ENCODE measurements around the gene SPATA3. TPM values are rescaled to one million over a fixed set of nuclear protein-coding genes. Genes with fewer than 3 reads are reported as not detected.
"Not testable (repeated sequence)": the region's sequence is repeated elsewhere in the genome, so short reads cannot be mapped to it uniquely, and the experiment has no call there.

Gene SPATA3
- total RNA-seq, 1 donor, result not detected

DNA sequence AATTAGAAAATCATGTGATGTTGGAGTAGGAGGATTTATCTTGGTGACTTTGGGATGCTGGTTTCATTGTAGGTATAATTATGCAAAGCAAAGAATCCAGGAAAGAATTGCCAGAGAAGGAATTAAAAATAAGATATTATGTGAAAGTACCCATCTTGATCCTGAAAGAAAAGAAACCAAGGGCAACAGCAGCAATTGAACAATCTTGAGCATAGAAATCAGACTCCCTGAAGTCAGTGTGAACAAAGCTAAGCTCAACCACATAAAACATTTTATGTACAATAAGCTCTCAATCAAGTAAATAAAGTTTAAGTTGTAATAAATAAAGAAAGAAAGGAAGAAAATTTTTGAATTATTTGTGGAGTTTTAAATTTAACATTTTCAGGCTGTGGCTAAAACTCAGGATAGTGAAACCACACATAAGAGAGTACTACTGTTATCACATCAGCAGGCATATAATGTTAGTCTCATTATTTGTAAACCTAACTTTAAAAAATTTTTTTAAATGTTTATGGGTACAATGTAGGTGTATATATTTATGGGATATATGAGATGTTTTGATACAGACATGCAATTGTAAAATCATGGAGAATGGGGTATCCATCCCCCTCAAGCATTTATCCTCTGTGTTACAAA, 38.0 kb upstream of the SPATA3 start:
- TF ChIP-seq, protein P1, sequence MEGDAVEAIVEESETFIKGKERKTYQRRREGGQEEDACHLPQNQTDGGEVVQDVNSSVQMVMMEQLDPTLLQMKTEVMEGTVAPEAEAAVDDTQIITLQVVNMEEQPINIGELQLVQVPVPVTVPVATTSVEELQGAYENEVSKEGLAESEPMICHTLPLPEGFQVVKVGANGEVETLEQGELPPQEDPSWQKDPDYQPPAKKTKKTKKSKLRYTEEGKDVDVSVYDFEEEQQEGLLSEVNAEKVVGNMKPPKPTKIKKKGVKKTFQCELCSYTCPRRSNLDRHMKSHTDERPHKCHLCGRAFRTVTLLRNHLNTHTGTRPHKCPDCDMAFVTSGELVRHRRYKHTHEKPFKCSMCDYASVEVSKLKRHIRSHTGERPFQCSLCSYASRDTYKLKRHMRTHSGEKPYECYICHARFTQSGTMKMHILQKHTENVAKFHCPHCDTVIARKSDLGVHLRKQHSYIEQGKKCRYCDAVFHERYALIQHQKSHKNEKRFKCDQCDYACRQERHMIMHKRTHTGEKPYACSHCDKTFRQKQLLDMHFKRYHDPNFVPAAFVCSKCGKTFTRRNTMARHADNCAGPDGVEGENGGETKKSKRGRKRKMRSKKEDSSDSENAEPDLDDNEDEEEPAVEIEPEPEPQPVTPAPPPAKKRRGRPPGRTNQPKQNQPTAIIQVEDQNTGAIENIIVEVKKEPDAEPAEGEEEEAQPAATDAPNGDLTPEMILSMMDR (IDR thresholded peaks at IDR 0.05; ENCODE audit: insufficient read depth, low read depth, low read length), result no peak
- DNase-seq (ENCODE audit: low read depth), result no peak
- peak overlapping the region; percentile 39 for H3K4me3 ChIP-seq (ENCODE audit: low read depth, low read length)

DNA sequence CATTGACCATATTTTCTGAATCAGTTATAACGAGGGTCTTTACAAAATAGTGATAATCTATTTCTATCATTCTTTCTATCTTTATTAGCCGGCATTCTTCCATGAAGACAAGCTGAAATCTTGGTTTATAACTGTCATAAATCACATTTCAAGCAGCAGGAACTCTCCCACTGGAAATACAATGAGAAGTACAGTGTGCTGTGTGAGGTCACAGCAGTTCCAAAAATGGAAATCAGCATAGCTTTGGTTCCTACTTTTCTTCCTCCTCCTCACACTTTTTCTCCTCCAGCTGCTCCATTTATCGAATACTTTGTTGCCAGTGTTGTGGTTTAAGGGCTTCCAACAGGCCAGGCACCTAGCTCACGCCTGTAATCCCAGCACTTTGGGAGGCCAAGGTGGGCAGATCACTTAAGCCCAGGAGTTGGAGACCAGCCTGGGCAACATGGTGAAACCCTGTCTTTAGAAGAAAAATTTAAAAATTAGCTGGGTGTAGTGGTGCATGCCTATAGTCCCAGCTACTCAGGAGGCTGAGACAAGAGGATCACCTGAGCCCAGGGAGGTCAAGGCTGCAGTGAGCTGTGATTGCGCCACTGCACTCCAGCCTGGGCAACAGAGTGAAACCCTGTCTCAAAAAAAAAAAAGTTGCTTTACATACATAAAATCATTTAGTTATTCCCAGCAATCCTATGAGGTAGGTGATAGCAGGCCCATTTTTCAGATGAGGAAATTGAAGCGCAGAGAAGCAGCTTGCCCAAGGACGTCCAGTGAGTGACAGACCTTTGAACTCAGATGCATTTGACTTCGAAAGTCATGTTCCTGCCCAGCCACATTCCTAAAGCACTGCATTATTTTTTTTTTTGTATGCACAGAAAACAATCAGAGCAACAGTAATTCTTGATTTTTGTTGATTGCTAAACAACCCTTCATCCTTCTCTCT, 36.8 kb upstream of the SPATA3 start:
- no peak overlapping the region for H3K4me3 ChIP-seq (ENCODE audit: low read depth, low read length)
- TF ChIP-seq, protein P1 (IDR thresholded peaks at IDR 0.05; ENCODE audit: insufficient read depth, low read depth, low read length), result no peak
- no peak for DNase-seq (ENCODE audit: low read depth)

DNA sequence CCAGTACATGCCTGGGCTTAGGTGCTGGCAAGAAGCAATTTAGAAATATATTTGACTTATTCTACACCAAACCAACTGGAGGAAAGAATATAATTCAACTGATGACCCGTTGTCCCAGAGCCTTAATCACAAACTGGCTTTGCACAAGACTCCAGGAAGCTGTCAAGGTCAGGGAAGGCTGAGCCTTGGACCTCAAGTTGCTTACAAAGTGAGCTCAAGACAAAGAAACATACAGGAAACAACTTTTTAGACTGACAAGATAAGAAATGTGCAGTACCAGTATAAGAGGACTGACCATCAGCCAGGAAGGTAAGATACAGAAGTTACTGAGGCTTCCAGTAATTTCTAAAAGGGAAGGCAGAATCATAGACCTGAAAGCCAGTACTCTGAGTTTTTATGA, 35.9 kb upstream of the SPATA3 start:
- TF ChIP-seq, protein P1 (IDR thresholded peaks at IDR 0.05; ENCODE audit: insufficient read depth, low read depth, low read length), result no peak
- no peak for DNase-seq (ENCODE audit: low read depth)
- H3K4me3 ChIP-seq (ENCODE audit: low read depth, low read length), result no peak overlapping the region

DNA sequence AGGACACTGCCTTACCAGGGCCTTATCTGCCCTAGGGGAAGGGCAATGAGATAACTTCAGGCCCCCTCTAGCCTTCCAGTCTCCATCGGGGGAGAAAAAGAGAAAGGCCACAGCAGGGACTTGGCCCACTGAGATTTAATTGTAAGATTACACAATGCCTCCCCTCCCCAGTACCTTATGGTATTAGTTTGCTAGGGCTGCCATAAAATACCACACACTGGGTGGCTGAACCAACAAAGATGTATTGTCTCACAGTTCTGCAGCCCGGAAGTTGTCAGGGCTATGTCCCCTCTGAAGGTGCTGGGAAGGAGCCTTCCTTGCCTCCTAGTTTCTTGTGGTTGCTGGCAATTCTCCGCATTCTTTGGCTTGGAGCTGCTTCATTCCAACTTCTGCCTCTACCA, 34.8 kb upstream of the SPATA3 start:
- no peak for DNase-seq (ENCODE audit: low read depth)
- H3K4me3 ChIP-seq (ENCODE audit: low read depth, low read length), result no peak overlapping the region

DNA sequence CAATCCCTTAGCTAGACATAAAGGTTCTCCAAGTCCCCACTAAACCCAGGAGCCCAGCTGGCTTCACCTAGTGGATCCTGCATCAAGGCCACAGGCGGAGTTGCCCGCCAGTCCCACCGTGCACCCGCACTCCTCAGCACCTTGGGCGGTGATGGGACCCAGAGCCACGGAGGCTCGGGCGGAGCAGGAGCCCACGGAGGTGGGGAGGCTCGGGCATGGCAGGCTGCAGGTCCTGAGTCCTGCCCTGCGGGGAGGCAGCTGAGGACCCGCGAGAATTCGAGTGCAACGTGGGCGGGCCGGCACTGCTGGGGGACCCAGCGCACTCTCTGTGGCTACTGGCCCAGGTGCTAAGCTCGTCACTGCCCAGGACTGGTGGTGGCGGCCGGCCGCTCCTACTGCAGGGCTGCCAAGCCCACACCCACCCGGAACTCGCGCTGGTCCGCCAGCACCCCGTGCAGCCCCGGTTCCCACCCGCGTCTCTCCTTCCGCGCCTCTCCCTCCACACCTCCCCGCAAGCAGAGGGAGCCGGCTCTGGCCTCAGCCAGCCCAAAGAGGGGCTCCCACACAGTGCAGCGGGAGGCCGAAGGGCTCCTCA, 31.7 kb upstream of the SPATA3 start:
- DNase-seq (ENCODE audit: low read depth), result no peak
- H3K4me3 ChIP-seq (ENCODE audit: low read depth, low read length), result no peak overlapping the region
- TF ChIP-seq, protein P1 (IDR thresholded peaks at IDR 0.05; ENCODE audit: insufficient read depth, low read depth, low read length), result no peak

More for the DNA sequence above, 34.8 kb upstream of the SPATA3 start:
- TF ChIP-seq, protein P1 (IDR thresholded peaks at IDR 0.05; ENCODE audit: insufficient read depth, low read depth, low read length), result no peak

DNA sequence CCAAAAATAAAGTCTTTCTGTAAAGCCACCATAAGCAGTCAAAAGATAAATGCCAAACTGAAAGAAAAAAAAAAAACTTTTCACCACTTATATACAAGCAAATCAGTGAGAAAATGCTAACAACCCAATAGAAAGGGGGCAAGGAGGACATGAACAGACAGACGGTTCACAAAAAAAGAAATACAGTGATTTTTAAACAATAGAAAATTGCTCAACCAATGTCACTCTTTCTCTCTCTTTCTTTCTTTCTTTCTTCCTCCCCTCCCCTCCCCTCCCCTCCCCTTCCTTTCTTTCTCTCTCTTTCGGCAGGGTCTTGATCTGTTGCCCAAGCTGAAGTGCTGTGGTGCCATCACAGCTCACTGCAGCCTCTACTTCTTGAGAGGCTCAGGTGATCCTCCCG, 28.8 kb upstream of the SPATA3 start:
- TF ChIP-seq, protein P1 (IDR thresholded peaks at IDR 0.05; ENCODE audit: insufficient read depth, low read depth, low read length), result no peak
- DNase-seq (ENCODE audit: low read depth), result no peak
- no peak overlapping the region for H3K4me3 ChIP-seq (ENCODE audit: low read depth, low read length)

DNA sequence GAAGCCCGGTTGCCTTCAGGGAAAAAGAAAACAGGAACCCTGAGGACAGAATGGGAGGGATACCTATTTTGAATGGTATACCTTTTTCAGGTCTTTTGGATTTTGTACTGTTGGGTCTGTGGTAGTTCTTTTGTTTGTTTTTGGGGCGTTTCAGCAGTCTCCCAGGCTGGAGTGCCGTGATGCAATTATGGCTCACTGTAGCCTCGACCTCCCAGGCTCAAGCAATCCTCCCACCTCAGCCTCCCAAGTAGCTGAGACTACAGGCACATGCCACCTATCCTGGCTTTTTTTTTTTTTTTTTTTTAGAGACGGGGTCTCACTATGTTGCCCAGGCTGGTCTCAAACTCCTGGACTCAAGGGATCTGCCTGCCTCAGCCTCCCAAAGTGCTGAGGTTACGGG, 27.6 kb upstream of the SPATA3 start:
- not testable (repeated sequence) for DNase-seq (ENCODE audit: low read depth)

More for the DNA sequence above, 27.6 kb upstream of the SPATA3 start:
- H3K4me3 ChIP-seq (ENCODE audit: low read depth, low read length), result not testable (repeated sequence)
